ENCODE measurements around the gene GULP1. TPM values are rescaled to one million over a fixed set of nuclear protein-coding genes. Genes with fewer than 3 reads are reported as not detected.

Gene GULP1
- total RNA-seq, 4 donors from 2014 or later = 27.1 to 49.0 (median 36.8) TPM

GRCh38 chr2:188349019-188349418 is 57.3 kb downstream of the GULP1 start:
- DNase-seq (ENCODE audit: extremely low spot score) = no peak
- WGBS = 70% methylated on average over 1 of the region's 1 CpG
- TF ChIP-seq POLR2AphosphoS5 (IDR thresholded peaks at IDR 0.05) (no peak), POLR2A (IDR thresholded peaks at IDR 0.05; ENCODE audit: low read depth) (no peak), EP300 (IDR thresholded peaks at IDR 0.05) (no peak), CTCF (IDR thresholded peaks at IDR 0.05) (no peak)
- no peak overlapping the region for H3K4me3 ChIP-seq
- no peaks in the 10 kb centered on the region for H3K27me3 ChIP-seq
- no peak overlapping the region for H3K27ac ChIP-seq (replicated peaks in 1 of 4)
- H3K4me1 ChIP-seq = peaks cover 0 to 10% (median 5%) of the 10 kb centered on the region in 4 donors
- intact Hi-C loops (cut with DNase I) = no loop called here
- H3K9me3 ChIP-seq = no peaks in the 10 kb centered on the region
- H3K36me3 ChIP-seq = no peaks in the 10 kb centered on the region

- intact Hi-C loops (cut with DNase I) = no loop called here
- no peaks in the 10 kb centered on the region for H3K36me3 ChIP-seq
- no peak overlapping the region for H3K27ac ChIP-seq (replicated peaks in 1 of 4)
- no peaks in the 10 kb centered on the region for H3K9me3 ChIP-seq
- 90% methylated on average over 4 of the region's 5 CpGs for WGBS
- no peak for DNase-seq (ENCODE audit: extremely low spot score)
- no peak for TF ChIP-seq EP300 (IDR thresholded peaks at IDR 0.05)
- no peak for TF ChIP-seq CTCF (IDR thresholded peaks at IDR 0.05)
- no peak for TF ChIP-seq POLR2AphosphoS5 (IDR thresholded peaks at IDR 0.05)
- TF ChIP-seq POLR2A (IDR thresholded peaks at IDR 0.05; ENCODE audit: low read depth) = no peak
- H3K4me1 ChIP-seq = no peaks in the 10 kb centered on the region
- no peaks in the 10 kb centered on the region for H3K27me3 ChIP-seq
- no peak overlapping the region for H3K4me3 ChIP-seq
Measured at GRCh38 chr2:188353282-188353681, 61.6 kb downstream of the GULP1 start.

- 94% methylated on average over 9 of the region's 9 CpGs for WGBS
- H3K36me3 ChIP-seq = no peaks in the 10 kb centered on the region
- no peak for DNase-seq (ENCODE audit: extremely low spot score)
- no peak overlapping the region for H3K4me3 ChIP-seq
- H3K27ac ChIP-seq (replicated peaks in 1 of 4) = no peak overlapping the region
- intact Hi-C loops (cut with DNase I) = no loop called here
- H3K9me3 ChIP-seq = no peaks in the 10 kb centered on the region
- no peaks in the 10 kb centered on the region for H3K27me3 ChIP-seq
- H3K4me1 ChIP-seq = peaks cover 0 to 7% (median 0%) of the 10 kb centered on the region in 4 donors
- TF ChIP-seq POLR2A (IDR thresholded peaks at IDR 0.05; ENCODE audit: low read depth) (no peak), POLR2AphosphoS5 (IDR thresholded peaks at IDR 0.05) (no peak), EP300 (IDR thresholded peaks at IDR 0.05) (no peak), CTCF (IDR thresholded peaks at IDR 0.05) (no peak)
Measured at GRCh38 chr2:188360485-188361263, 69.0 kb downstream of the GULP1 start.

- WGBS = 80% methylated on average over 4 of the region's 4 CpGs
- Histone ChIP-seq H3K27ac (replicated peaks in 1 of 4) (no peak overlapping the region), H3K36me3 (no peaks in the 10 kb centered on the region), H3K4me3 (no peak overlapping the region), H3K27me3 (no peaks in the 10 kb centered on the region), H3K4me1 (peaks cover 0 to 7% (median 0%) of the 10 kb centered on the region in 4 donors), H3K9me3 (no peaks in the 10 kb centered on the region)
- intact Hi-C loops (cut with DNase I) = no loop called here
- TF ChIP-seq POLR2AphosphoS5 (IDR thresholded peaks at IDR 0.05) = no peak
- no peak for TF ChIP-seq CTCF (IDR thresholded peaks at IDR 0.05)
- no peak for DNase-seq (ENCODE audit: extremely low spot score)
Measured at GRCh38 chr2:188364033-188364630, 72.5 kb downstream of the GULP1 start.
